GM12878 (cell line): ENCODE measurements around the gene ADK. TPM values are rescaled to one million over a fixed set of nuclear protein-coding genes. Genes with fewer than 3 reads are reported as not detected.

Experiments used
- CHD4 ChIP-seq: fragments of 200-600 bp; sonication (generic); IDR thresholded peaks from 2 replicates; pipeline ENCODE4 v1.6.1; 2016; ENCODE audit warnings: mild to moderate bottlenecking
- EED ChIP-seq: sonication (generic); IDR thresholded peaks from 2 replicates; pipeline ENCODE4 v1.6.1; 2016; ENCODE audit warnings: antibody characterized with exemption, low read depth
- EP300 ChIP-seq, 2 experiments: fragments of 150-350 bp in 1 of 2; IDR thresholded peaks; 2 replicates each; pipeline ENCODE4 v1.6.1; 2011 to 2012; ENCODE audit warnings: low read depth in 2 of 2, low read length in 2 of 2, borderline replicate concordance in 1 of 2, improper control_type of control experiment in 1 of 2, inconsistent platforms in 1 of 2; ENCODE audit not compliant: control insufficient read depth in 1 of 2
- GATAD2B ChIP-seq: fragments of 450-650 bp; conservative IDR thresholded peaks from 2 replicates; pipeline ENCODE4 v1.6.1; 2017; ENCODE audit warnings: low read depth, mild to moderate bottlenecking, moderate library complexity
- IRF3 ChIP-seq: fragments of 450-650 bp; IDR thresholded peaks from 2 replicates; pipeline ENCODE4 v1.6.1; 2014; ENCODE audit warnings: mild to moderate bottlenecking
- JUND ChIP-seq: IDR thresholded peaks from 2 replicates; pipeline ENCODE4 v1.6.1; 2012; ENCODE audit warnings: low read depth, mild to moderate bottlenecking, low read length, improper control_type of control experiment, moderate library complexity
- LARP7 ChIP-seq: fragments of 450-650 bp; IDR thresholded peaks from 2 replicates; pipeline ENCODE4 v1.6.1; 2017; ENCODE audit warnings: mild to moderate bottlenecking
- MEF2A ChIP-seq: IDR thresholded peaks from 2 replicates; pipeline ENCODE4 v1.6.1; 2011; ENCODE audit warnings: low read depth, mild to moderate bottlenecking, low read length, moderate library complexity; ENCODE audit not compliant: insufficient read depth
- MEF2B ChIP-seq: fragments of 450-650 bp; IDR thresholded peaks from 2 replicates; pipeline ENCODE4 v1.6.1; 2018; ENCODE audit warnings: mild to moderate bottlenecking, moderate library complexity; ENCODE audit not compliant: partially characterized antibody, poor library complexity, severe bottlenecking
- MTA2 ChIP-seq: fragments of 450-650 bp; IDR thresholded peaks from 2 replicates; pipeline ENCODE4 v1.6.1; 2016; ENCODE audit warnings: low read depth, mild to moderate bottlenecking, moderate library complexity
- MXI1 ChIP-seq: fragments of 150-350 bp; IDR thresholded peaks from 2 replicates; pipeline ENCODE4 v1.6.1; 2011; ENCODE audit warnings: low read depth, mild to moderate bottlenecking, inconsistent platforms, low read length, improper control_type of control experiment
- MYC ChIP-seq: IDR thresholded peaks from 2 replicates; pipeline ENCODE4 v1.6.1; 2011; ENCODE audit warnings: mild to moderate bottlenecking, low read length, moderate library complexity, inconsistent platforms; ENCODE audit not compliant: insufficient read depth, insufficient replicate concordance, insufficient read length, severe bottlenecking
- NFYB ChIP-seq: IDR thresholded peaks from 2 replicates; pipeline ENCODE4 v1.6.1; 2011; ENCODE audit warnings: low read depth, mild to moderate bottlenecking, low read length, improper control_type of control experiment, moderate library complexity; ENCODE audit not compliant: insufficient read depth
- PAX5 ChIP-seq: IDR thresholded peaks from 2 replicates; pipeline ENCODE4 v1.6.1; 2011; ENCODE audit warnings: low read depth, low read length, borderline replicate concordance
- POU2F2 ChIP-seq: IDR thresholded peaks from 3 replicates; pipeline ENCODE4 v1.6.1; 2011; ENCODE audit warnings: low read depth, mild to moderate bottlenecking, low read length, borderline replicate concordance
- PRDM15 ChIP-seq: fragments of 450-650 bp; formaldehyde crosslinking; IDR thresholded peaks from 2 replicates; pipeline ENCODE4 v1.4.0; 2020; ENCODE audit warnings: mild to moderate bottlenecking, moderate library complexity
- RELA ChIP-seq: fragments of 450-650 bp; IDR thresholded peaks from 2 replicates; pipeline ENCODE4 v1.8.0; 2014; ENCODE audit warnings: borderline replicate concordance; ENCODE audit not compliant: partially characterized antibody
- TARDBP ChIP-seq: IDR thresholded peaks from 2 replicates; pipeline ENCODE4 v1.6.1; 2016; ENCODE audit warnings: borderline replicate concordance
- WRNIP1 ChIP-seq: IDR thresholded peaks from 2 replicates; pipeline ENCODE4 v1.6.1; 2011; ENCODE audit warnings: low read depth, low read length, improper control_type of control experiment, borderline replicate concordance
- ZBED1 ChIP-seq: IDR thresholded peaks from 2 replicates; pipeline ENCODE4 v1.6.1; 2016; ENCODE audit warnings: borderline replicate concordance
- ZZZ3 ChIP-seq: IDR thresholded peaks from 2 replicates; pipeline ENCODE4 v1.6.1; 2011; ENCODE audit warnings: low read depth; ENCODE audit not compliant: control insufficient read depth, insufficient read length
- polyA plus RNA-seq, 11 experiments: library from polyadenylated mRNA; depleted of rRNA in 4 of 11; unstranded in 6 of 11; stranded (reverse) in 5 of 11; fragments of >200 nt; fragmentation: Nextera tagmentation in 4 of 11; fragmentation: Illumina TruSeq in 1 of 11; extraction: Ambion mirVana in 4 of 11; extraction: Trizol in 1 of 11; gene quantifications; 1 replicate in 1 of 11; 2 replicates in 10 of 11; pipeline versions ENCODE4 v1.2.1 to v1.2.3, GENCODE V29; 2011 to 2016; ENCODE audit warnings: inconsistent platforms in 2 of 11, missing spikeins in 2 of 11, low read depth in 1 of 11
- total RNA-seq, 4 experiments: library from RNA; depleted of rRNA in 3 of 4; stranded (reverse); fragments of >200 nt in 3 of 4; fragmentation: Illumina TruSeq in 1 of 4; extraction: Trizol in 1 of 4; gene quantifications; 2 replicates each; pipeline versions ENCODE4 v1.2.1 to v1.2.3, GENCODE V29; 2013 to 2021
- TF ChIP-seq, protein P1 (sequence below): fragments of 150-350 bp; IDR thresholded peaks from 2 replicates; pipeline ENCODE4 v1.6.1; 2016; ENCODE audit warnings: low read depth, low read length

Gene ADK
- total and polyA plus RNA-seq, 10 of the 15 experiments (the other 5 are each of a cell fraction or from before 2014, with no cell fraction given): 42.0 to 151 (median 81.6) TPM

GRCh38 chr10:74150990-74151878 lies at the start of gene ADK (continued):
- TF ChIP-seq PRDM15 (CRISPR knock-in tag): no peak
- peak; percentile 36; the same call in 1 of the 2 replicates for TF ChIP-seq NFYB
- TF ChIP-seq, protein P1, sequence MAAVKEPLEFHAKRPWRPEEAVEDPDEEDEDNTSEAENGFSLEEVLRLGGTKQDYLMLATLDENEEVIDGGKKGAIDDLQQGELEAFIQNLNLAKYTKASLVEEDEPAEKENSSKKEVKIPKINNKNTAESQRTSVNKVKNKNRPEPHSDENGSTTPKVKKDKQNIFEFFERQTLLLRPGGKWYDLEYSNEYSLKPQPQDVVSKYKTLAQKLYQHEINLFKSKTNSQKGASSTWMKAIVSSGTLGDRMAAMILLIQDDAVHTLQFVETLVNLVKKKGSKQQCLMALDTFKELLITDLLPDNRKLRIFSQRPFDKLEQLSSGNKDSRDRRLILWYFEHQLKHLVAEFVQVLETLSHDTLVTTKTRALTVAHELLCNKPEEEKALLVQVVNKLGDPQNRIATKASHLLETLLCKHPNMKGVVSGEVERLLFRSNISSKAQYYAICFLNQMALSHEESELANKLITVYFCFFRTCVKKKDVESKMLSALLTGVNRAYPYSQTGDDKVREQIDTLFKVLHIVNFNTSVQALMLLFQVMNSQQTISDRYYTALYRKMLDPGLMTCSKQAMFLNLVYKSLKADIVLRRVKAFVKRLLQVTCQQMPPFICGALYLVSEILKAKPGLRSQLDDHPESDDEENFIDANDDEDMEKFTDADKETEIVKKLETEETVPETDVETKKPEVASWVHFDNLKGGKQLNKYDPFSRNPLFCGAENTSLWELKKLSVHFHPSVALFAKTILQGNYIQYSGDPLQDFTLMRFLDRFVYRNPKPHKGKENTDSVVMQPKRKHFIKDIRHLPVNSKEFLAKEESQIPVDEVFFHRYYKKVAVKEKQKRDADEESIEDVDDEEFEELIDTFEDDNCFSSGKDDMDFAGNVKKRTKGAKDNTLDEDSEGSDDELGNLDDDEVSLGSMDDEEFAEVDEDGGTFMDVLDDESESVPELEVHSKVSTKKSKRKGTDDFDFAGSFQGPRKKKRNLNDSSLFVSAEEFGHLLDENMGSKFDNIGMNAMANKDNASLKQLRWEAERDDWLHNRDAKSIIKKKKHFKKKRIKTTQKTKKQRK: no peak
- TF ChIP-seq MXI1: peak; percentile 92
- TF ChIP-seq WRNIP1: no peak
- TF ChIP-seq MYC: peak; percentile 32
- no peak for TF ChIP-seq EED
- no peak for TF ChIP-seq MEF2A
- no peak for TF ChIP-seq CHD4
- no peak for TF ChIP-seq ZZZ3
- TF ChIP-seq MEF2B: peak; percentile 41
- TF ChIP-seq PAX5: no peak; the same call in 1 of the 2 replicates
- TF ChIP-seq LARP7: peak; percentile 94
- TF ChIP-seq MTA2: no peak
- TF ChIP-seq POU2F2: peak; percentile 6; the same call in 1 of the 3 replicates
- TF ChIP-seq ZBED1: no peak
- peak; percentile 31 for TF ChIP-seq RELA
- no peak for TF ChIP-seq JUND
- no peak for TF ChIP-seq EP300 (IDR thresholded peaks at IDR 0.05; ENCODE audit: borderline replicate concordance in 1 of 2, control insufficient read depth in 1 of 2, low read depth in 2 of 2, low read length in 2 of 2)
- no peak for TF ChIP-seq IRF3
- peak; percentile 96 for TF ChIP-seq GATAD2B
- no peak for TF ChIP-seq TARDBP
